ENCODE results near the gene HDAC7. TPM values are rescaled to one million over a fixed set of nuclear protein-coding genes. Genes with fewer than 3 reads are reported as not detected.
A peak's percentile ranks its signal among the peaks of the same experiment; 100 is the strongest.
"Not testable (repeated sequence)": the region's sequence is repeated elsewhere in the genome, so short reads cannot be mapped to it uniquely, and the experiment has no call there.

HDAC7 gene
- total RNA-seq, 1 donor from 2014 or later, result 55.0 TPM

DNA sequence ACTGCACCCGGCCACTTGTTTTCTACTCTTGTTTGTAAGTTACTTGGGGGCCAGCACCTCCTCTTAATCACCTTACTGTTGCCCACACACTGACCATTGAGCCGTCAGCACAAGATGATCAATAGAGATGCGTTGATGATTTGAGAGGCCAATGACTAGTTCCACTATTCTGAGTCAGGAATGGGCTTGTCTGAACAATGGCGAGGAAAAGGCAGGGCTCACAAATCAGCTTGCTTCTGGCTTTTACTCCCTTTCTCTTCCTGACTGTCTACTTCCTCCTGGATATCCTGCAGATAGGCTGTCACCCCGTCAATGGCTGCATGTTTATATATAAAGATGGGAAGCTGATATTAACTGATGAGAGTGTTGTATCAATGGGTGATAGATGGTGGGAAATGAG, 29.1 kb upstream of the HDAC7 start:
- peak; percentile 31 for DNase-seq

GRCh38 chr12:47846294-47846996, 26.7 kb upstream of the HDAC7 start:
- no peak for DNase-seq

- no peak for DNase-seq
Measured at GRCh38 chr12:47845081-47845480, 25.4 kb upstream of the HDAC7 start.

DNA sequence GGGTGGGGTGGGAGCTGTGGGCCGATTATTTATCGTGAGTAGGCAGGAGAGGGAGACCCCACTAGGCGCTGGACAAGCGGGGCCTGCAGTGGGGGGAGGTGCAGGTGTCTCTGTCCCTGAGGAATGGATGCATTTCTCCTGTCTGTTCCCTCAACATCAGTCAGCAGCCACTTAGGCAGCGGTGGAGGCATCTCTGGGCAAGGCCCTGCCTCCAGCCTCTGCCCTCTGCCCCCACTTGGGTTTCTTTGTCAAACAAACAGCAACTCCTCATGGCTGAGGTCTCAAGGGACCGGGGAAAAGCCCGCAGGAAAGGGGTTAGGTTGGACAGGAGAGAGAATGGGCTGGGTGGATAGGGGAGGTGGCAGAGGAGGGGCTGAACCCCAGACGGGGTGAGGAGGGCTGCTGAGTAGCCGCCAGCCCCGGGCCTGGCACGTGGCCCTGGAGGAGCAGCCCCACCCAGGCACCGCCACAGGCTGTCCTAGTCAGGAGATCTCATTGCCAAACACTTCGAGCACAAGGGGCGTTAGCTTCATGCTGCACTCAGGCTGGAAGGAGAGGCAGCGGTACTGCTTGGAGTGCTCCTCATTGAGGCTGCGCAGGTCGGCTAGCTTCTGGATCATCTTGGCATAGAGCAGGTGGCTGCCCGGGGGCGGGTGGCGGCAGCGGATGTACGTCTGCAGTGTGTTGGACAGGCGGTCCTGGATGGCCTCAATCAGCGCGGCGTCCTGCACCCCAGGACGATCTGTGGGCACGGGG, 24.7 kb upstream of the HDAC7 start:
- DNase-seq, result no peak

GRCh38 chr12:47843226-47843980, 23.7 kb upstream of the HDAC7 start:
- no peak for DNase-seq

- not testable (repeated sequence) for DNase-seq
Measured at GRCh38 chr12:47842543-47842942, 22.8 kb upstream of the HDAC7 start.

DNA sequence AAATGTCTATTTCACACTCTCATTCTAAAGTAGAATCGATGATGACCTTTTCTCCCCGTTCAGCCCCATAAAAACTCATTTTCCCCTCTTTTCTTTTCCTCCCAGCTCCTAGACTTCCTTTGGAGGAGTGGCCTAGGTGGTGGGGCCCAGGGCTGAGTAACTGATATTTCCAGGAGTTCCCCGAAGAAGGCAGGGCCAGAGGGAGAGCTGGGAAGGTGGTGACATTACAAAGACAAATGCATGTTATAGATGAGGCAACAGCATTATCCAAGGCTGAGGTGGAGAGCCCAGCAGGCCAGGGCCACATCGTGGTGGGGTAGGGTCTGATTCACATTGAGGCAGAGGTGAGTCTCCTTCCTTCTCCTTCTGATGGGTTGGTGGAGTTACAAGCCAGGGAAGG, 22.2 kb upstream of the HDAC7 start:
- DNase-seq, result no peak

DNA sequence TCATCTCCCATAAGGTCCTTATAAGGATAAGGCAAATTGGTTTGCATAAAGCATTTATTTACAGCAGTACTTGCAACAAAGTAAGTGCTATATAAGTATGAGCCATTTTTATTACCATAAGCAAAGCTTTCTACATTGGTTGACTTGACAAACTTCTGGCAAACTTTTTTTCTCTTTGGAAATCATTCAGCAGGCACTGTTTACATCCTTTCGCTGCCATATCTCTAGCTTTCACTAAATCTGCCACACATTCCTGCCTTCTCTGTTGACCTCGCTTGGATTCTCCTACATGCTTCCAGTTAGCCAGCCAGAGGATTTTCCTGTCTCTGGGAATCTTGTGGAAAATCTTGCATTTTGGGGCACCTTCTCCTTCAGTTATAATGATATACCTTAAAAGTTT, 21.8 kb upstream of the HDAC7 start:
- DNase-seq, result no peak

DNA sequence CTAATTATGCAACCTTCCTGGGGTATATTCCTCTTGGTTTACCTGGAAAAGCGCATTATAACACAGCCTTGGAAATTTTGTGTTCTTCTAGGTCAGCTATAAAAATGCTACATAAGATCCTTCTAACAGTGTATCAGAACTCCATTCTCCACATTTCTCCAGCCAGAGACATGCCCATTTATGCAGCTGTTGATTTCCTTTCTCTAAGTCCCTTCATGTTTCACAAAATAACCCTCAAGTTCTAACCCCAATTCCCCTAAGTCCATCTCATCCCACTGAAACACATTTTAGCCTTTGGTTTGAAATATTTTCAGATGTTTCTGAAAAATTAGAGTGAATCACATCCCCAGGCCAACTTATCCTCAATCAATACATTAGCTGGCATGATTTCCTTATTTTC, 20.9 kb upstream of the HDAC7 start:
- no peak for DNase-seq

DNA sequence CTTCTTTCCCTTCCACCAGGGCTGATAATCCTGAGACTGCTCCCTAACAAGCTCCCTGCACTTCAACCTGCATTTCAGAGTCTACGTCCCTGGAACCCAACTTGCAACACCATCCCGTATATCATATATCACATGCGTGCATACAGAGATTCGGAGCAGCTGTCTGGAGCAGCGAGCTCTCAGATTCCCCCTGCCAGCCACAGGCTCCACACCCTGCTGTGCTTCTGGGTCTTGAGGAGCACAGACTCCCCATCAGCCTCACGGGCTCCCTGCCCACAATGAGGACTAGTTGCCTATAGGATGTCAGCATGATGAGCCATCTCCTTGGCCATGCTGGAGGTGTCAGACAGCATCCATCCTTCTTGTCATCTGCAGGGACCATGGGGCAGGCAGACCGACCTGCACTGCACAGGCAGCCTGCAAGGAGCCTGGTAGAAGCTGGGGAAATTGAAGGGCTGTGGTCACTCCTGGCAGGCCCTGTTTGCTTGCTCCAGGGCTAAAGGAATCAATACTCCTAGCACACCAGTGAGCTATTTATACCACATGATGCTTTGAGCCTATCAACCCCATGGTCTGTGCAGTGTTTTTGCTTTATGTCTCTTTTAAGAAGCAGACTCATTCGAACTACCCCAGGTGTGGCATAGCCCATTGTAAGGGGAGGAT, 19.6 kb upstream of the HDAC7 start:
- no peak for DNase-seq

DNA sequence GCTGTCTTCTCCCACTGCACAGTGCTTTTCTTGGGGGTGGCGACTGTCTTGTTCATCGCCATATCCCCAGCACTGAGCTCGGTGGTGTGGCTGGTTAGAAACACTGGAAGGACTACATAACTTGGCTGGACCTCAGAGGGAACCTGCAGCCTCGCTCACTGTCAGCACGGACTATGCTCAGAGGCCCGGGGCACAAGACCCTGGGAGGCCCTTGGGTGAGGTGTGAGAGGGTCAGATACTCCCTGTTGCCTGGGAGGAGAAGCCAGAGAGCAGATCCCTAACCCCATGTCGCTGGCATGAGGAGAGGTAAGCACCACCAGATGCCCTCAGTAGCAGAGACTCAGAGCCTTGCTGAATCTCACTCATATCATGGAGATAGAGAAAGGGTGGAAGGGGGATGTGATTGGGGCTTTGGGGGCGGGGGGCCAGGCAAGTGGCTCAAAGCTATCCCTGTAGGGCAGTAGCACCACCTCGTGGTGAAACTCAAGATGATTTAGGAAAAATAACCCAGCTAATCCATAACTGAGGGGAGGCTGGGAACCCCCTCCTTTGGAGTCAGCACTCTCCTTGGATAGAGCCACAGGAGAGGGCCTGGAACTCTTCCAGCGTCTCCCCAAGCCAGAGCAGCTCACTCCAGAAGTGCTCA, 18.7 kb upstream of the HDAC7 start:
- peak; percentile 74 for DNase-seq

GRCh38 chr12:47837190-47838171, 17.8 kb upstream of the HDAC7 start:
- peak; percentile 88 for DNase-seq

DNA sequence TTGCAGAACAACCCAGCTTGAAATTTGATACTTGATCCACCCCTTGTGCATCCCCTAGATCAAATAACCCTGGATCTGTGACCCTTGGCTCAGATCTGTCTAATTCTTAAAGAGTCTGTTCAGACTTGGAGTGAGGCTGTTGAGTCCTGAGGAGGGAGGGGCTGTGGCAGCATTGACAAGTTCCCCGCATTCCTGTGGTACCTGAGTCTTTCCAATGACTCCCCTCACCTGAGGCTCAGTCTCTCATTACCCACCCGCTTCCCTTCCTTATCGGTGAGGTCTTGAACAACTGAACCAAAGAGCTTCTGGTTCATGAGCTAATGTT, 16.1 kb upstream of the HDAC7 start:
- no peak for DNase-seq

- DNase-seq, result no peak
Measured at GRCh38 chr12:47835006-47835830, 15.5 kb upstream of the HDAC7 start.

GRCh38 chr12:47834199-47834903, 14.6 kb upstream of the HDAC7 start:
- no peak for DNase-seq

- no peak for DNase-seq
Measured at GRCh38 chr12:47833591-47834012, 13.9 kb upstream of the HDAC7 start.

DNA sequence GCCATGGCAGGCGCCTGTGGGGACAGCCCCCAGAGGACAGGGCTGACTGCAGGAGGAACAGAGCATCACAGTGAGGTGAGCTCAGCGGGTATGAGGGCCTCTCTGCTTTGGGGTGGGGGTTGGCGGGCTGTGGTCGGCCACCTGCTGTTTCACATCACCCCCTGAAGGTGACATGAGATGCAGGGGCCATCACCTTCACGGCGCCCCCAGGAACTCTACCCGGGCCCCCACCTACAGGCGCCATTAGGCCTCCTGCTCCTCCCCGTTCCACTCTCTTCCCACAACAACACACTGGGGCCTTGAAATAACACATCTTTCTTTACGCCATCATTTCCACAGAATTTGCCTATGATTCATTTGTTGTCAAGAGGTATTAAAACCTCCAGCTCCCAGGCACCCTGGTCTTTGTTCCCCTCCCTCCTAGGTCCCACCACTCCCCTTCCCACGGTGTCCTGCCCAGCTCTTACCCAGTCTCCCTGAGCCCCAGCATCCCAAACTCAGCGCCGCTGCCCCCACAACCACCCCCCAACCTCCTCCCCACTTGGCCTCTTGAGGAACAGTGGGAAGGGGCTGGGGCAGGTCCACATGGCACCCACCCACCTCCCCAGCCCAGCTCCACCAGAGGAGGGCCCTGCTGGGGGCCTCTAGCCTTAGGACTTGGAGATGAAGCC, 12.7 kb upstream of the HDAC7 start:
- no peak for DNase-seq

DNA sequence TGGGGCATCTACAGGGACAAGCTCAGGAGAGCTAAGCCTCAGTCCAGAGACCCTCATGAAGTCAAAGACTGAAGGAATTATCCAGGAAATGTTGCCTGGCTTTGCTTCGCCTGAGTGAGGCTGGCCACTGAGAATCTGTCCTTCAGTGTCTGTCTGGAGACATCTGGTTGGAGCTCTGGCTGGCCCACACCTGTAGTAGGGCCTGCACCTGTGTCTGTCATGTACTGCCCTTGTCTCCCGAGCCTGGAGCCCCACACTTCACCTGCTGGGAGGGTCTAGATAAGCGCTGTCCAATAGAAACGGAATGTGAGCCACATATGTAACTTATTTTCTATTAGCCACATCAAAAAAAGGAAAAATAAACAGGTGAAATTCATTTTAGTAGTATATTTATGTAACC, 9.9 kb upstream of the HDAC7 start:
- DNase-seq, result no peak

GRCh38 chr12:47828976-47829482, 9.3 kb upstream of the HDAC7 start:
- peak; percentile 65 for DNase-seq
